NCI-H1105 (cell line): ENCODE measurements around the gene AQP3.
"Not testable (repeated sequence)": the region's sequence is repeated elsewhere in the genome, so short reads cannot be mapped to it uniquely, and the experiment has no call there.

Experiments used
- DNase-seq: peaks from one replicate; lab custom pipeline; 2025; lab: John Stamatoyannopoulos, UW

Gene AQP3

GRCh38 chr9:33440609-33441008 lies 6.8 kb downstream of the AQP3 start:
- no peak for DNase-seq

- DNase-seq, result no peak
Observed at GRCh38 chr9:33440204-33440603, 7.2 kb downstream of the AQP3 start.

- no peak for DNase-seq
Observed at GRCh38 chr9:33439731-33440130, 7.7 kb downstream of the AQP3 start.

GRCh38 chr9:33438926-33439680 lies 8.3 kb downstream of the AQP3 start:
- no peak for DNase-seq

- DNase-seq, result no peak
Observed at GRCh38 chr9:33437898-33438297, 9.5 kb downstream of the AQP3 start.

- no peak for DNase-seq
Observed at GRCh38 chr9:33437205-33437604, 10.2 kb downstream of the AQP3 start.

- no peak for DNase-seq
Observed at GRCh38 chr9:33436445-33436844, 10.9 kb downstream of the AQP3 start.

- no peak for DNase-seq
Observed at GRCh38 chr9:33435821-33436277, 11.5 kb downstream of the AQP3 start.

- no peak for DNase-seq
Observed at GRCh38 chr9:33434317-33435105, 12.9 kb downstream of the AQP3 start.

- no peak for DNase-seq
Observed at GRCh38 chr9:33433871-33434270, 13.5 kb downstream of the AQP3 start.

- DNase-seq, result no peak
Observed at GRCh38 chr9:33431420-33431819, 16.0 kb downstream of the AQP3 start.

GRCh38 chr9:33430942-33431341 lies 16.5 kb downstream of the AQP3 start:
- DNase-seq, result no peak

GRCh38 chr9:33429256-33429985 lies 18.0 kb downstream of the AQP3 start:
- no peak for DNase-seq

- no peak for DNase-seq
Observed at GRCh38 chr9:33426843-33427293, 20.5 kb downstream of the AQP3 start.

GRCh38 chr9:33425128-33425533 lies 22.3 kb downstream of the AQP3 start:
- no peak for DNase-seq

GRCh38 chr9:33424492-33424891 lies 22.9 kb downstream of the AQP3 start:
- not testable (repeated sequence) for DNase-seq

GRCh38 chr9:33424043-33424442 lies 23.4 kb downstream of the AQP3 start:
- DNase-seq, result not testable (repeated sequence)

GRCh38 chr9:33419708-33420303 lies 27.6 kb downstream of the AQP3 start:
- DNase-seq, result no peak

GRCh38 chr9:33418090-33418489 lies 29.3 kb downstream of the AQP3 start:
- no peak for DNase-seq

- no peak for DNase-seq
Observed at GRCh38 chr9:33416996-33417395, 30.4 kb downstream of the AQP3 start.

GRCh38 chr9:33415501-33416038 lies 31.8 kb downstream of the AQP3 start:
- DNase-seq, result peak; percentile 41
